ENCODE measurements around the gene TTC8.
A peak's percentile ranks its signal among the peaks of the same experiment; 100 is the strongest.
"Not testable (repeated sequence)": the region's sequence is repeated elsewhere in the genome, so short reads cannot be mapped to it uniquely, and the experiment has no call there.

The TTC8 gene

GRCh38 chr14:88804477-88804876 lies 20.0 kb upstream of the TTC8 start:
- Mint-ChIP-seq H3K27ac (no peak overlapping the region), H3K4me1 (no peaks in the 10 kb centered on the region), H3K9me3 (peaks cover 8 to 15% of the 10 kb centered on the region in 2 donors), H3K27me3 (peaks cover 27% of the 10 kb centered on the region), H3K4me3 (no peak overlapping the region)
- DNase-seq (no peak), ATAC-seq (no peak)

- no peak overlapping the region for H3K4me3 Mint-ChIP-seq
- H3K4me1 Mint-ChIP-seq, result no peaks in the 10 kb centered on the region
- ATAC-seq, result no peak
Measured at GRCh38 chr14:88808359-88808758, 16.1 kb upstream of the TTC8 start.

GRCh38 chr14:88815980-88816379 lies 8.5 kb upstream of the TTC8 start:
- no peak for DNase-seq
- Mint-ChIP-seq H3K27ac (no peak overlapping the region), H3K4me1 (no peaks in the 10 kb centered on the region), H3K27me3 (peaks cover 39% of the 10 kb centered on the region), H3K9me3 (no peaks in the 10 kb centered on the region), H3K4me3 (no peak overlapping the region)
- no peak for ATAC-seq

More at GRCh38 chr14:88808359-88808758, 16.1 kb upstream of the TTC8 start:
- Mint-ChIP-seq H3K9me3 (peaks cover 8 to 15% of the 10 kb centered on the region in 2 donors), H3K27ac (no peak overlapping the region), H3K27me3 (peaks cover 23% of the 10 kb centered on the region)
- DNase-seq, result no peak

- Mint-ChIP-seq H3K27me3 (peaks cover 32% of the 10 kb centered on the region), H3K9me3 (no peaks in the 10 kb centered on the region), H3K4me3 (no peak overlapping the region), H3K4me1 (no peaks in the 10 kb centered on the region), H3K27ac (no peak overlapping the region)
- DNase-seq (no peak), ATAC-seq (no peak)
Measured at GRCh38 chr14:88818018-88818417, 6.4 kb upstream of the TTC8 start.

GRCh38 chr14:88819674-88820073 lies 4.8 kb upstream of the TTC8 start:
- DNase-seq, H3K9me3 Mint-ChIP-seq, H3K4me3 Mint-ChIP-seq, H3K27ac Mint-ChIP-seq, ATAC-seq, H3K4me1 Mint-ChIP-seq: not testable (repeated sequence)
- H3K27me3 Mint-ChIP-seq, result peaks cover 32% of the 10 kb centered on the region

GRCh38 chr14:88821378-88821777 lies 3.1 kb upstream of the TTC8 start:
- H3K4me3 Mint-ChIP-seq, result no peak overlapping the region
- ATAC-seq, result no peak
- peaks cover 8% of the 10 kb centered on the region for H3K4me1 Mint-ChIP-seq
- H3K27me3 Mint-ChIP-seq, result peaks cover 32% of the 10 kb centered on the region
- no peak for DNase-seq
- H3K27ac Mint-ChIP-seq, result no peak overlapping the region
- H3K9me3 Mint-ChIP-seq, result no peaks in the 10 kb centered on the region

- Mint-ChIP-seq H3K27ac (no peak overlapping the region), H3K4me3 (no peak overlapping the region), H3K27me3 (peaks cover 32% of the 10 kb centered on the region), H3K9me3 (no peaks in the 10 kb centered on the region), H3K4me1 (peaks cover 8% of the 10 kb centered on the region)
- ATAC-seq (no peak), DNase-seq (no peak)
Measured at GRCh38 chr14:88821888-88822287, 2.6 kb upstream of the TTC8 start.

GRCh38 chr14:88823968-88824313 lies 510 bp upstream of the TTC8 start:
- peaks cover 16% of the 10 kb centered on the region for H3K27me3 Mint-ChIP-seq
- H3K9me3 Mint-ChIP-seq, result no peaks in the 10 kb centered on the region
- peak; percentile 0 for ATAC-seq
- H3K27ac Mint-ChIP-seq, result peak overlapping the region; percentile 99 to 100
- H3K4me3 Mint-ChIP-seq, result peak overlapping the region; percentile 77 to 99
- DNase-seq, result no peak
- peaks cover 8% of the 10 kb centered on the region for H3K4me1 Mint-ChIP-seq

GRCh38 chr14:88825078-88825458 lies 617 bp downstream of the TTC8 start:
- H3K9me3 Mint-ChIP-seq, result no peaks in the 10 kb centered on the region
- peak overlapping the region in 1 of 2 donors; percentile 61 for H3K27ac Mint-ChIP-seq
- peak overlapping the region; percentile 77 to 99 for H3K4me3 Mint-ChIP-seq
- DNase-seq (no peak), ATAC-seq (no peak)
- peaks cover 5% of the 10 kb centered on the region for H3K27me3 Mint-ChIP-seq
- peaks cover 8% of the 10 kb centered on the region for H3K4me1 Mint-ChIP-seq

GRCh38 chr14:88825503-88825902 lies 1.1 kb downstream of the TTC8 start:
- H3K4me1 Mint-ChIP-seq, result peaks cover 8% of the 10 kb centered on the region
- DNase-seq, result no peak

GRCh38 chr14:88829188-88829587 lies 4.7 kb downstream of the TTC8 start:
- no peaks in the 10 kb centered on the region for H3K9me3 Mint-ChIP-seq
- DNase-seq (no peak), ATAC-seq (no peak)
- peaks cover 7% of the 10 kb centered on the region for H3K27me3 Mint-ChIP-seq
- peaks cover 17% of the 10 kb centered on the region for H3K4me1 Mint-ChIP-seq
- H3K4me3 Mint-ChIP-seq, result no peak overlapping the region
- H3K27ac Mint-ChIP-seq, result peak overlapping the region in 1 of 2 donors; percentile 45

More at GRCh38 chr14:88825503-88825902, 1.1 kb downstream of the TTC8 start:
- ATAC-seq, result no peak
- Mint-ChIP-seq H3K9me3 (no peaks in the 10 kb centered on the region), H3K27me3 (peaks cover under 1% of the 10 kb centered on the region), H3K4me3 (peak overlapping the region; percentile 77 to 99), H3K27ac (peak overlapping the region in 1 of 2 donors; percentile 61)

GRCh38 chr14:88829685-88830302 lies 5.3 kb downstream of the TTC8 start:
- Mint-ChIP-seq H3K4me3 (no peak overlapping the region), H3K27ac (peak overlapping the region in 1 of 2 donors; percentile 45), H3K9me3 (no peaks in the 10 kb centered on the region), H3K4me1 (peaks cover 17% of the 10 kb centered on the region), H3K27me3 (peaks cover 8% of the 10 kb centered on the region)
- DNase-seq (no peak), ATAC-seq (no peak)

GRCh38 chr14:88831284-88831683 lies 6.8 kb downstream of the TTC8 start:
- no peak overlapping the region for H3K27ac Mint-ChIP-seq
- H3K4me3 Mint-ChIP-seq, result no peak overlapping the region
- DNase-seq, result no peak
- H3K27me3 Mint-ChIP-seq, result peaks cover 8% of the 10 kb centered on the region
- ATAC-seq, result peak; percentile 12
- no peaks in the 10 kb centered on the region for H3K9me3 Mint-ChIP-seq
- H3K4me1 Mint-ChIP-seq, result peaks cover 9% of the 10 kb centered on the region

- Mint-ChIP-seq H3K4me1 (peaks cover 9% of the 10 kb centered on the region), H3K4me3 (no peak overlapping the region), H3K9me3 (no peaks in the 10 kb centered on the region)
Measured at GRCh38 chr14:88834883-88835431, 10.5 kb downstream of the TTC8 start.

GRCh38 chr14:88835661-88836060 lies 11.2 kb downstream of the TTC8 start:
- no peak overlapping the region for H3K4me3 Mint-ChIP-seq
- H3K4me1 Mint-ChIP-seq, result peaks cover 9% of the 10 kb centered on the region
- peaks cover 8% of the 10 kb centered on the region for H3K27me3 Mint-ChIP-seq
- no peak overlapping the region for H3K27ac Mint-ChIP-seq
- ATAC-seq (no peak), DNase-seq (no peak)
- H3K9me3 Mint-ChIP-seq, result no peaks in the 10 kb centered on the region

More at GRCh38 chr14:88834883-88835431, 10.5 kb downstream of the TTC8 start:
- Mint-ChIP-seq H3K27me3 (peaks cover 8% of the 10 kb centered on the region), H3K27ac (no peak overlapping the region)
- DNase-seq (no peak), ATAC-seq (no peak)

GRCh38 chr14:88837495-88837894 lies 13.0 kb downstream of the TTC8 start:
- Mint-ChIP-seq H3K27ac (no peak overlapping the region), H3K4me3 (no peak overlapping the region), H3K4me1 (peaks cover under 1% of the 10 kb centered on the region), H3K27me3 (peaks cover 8% of the 10 kb centered on the region), H3K9me3 (no peaks in the 10 kb centered on the region)
- no peak for ATAC-seq
- no peak for DNase-seq

GRCh38 chr14:88838015-88838414 lies 13.6 kb downstream of the TTC8 start:
- no peak for DNase-seq
- H3K4me1 Mint-ChIP-seq, result no peaks in the 10 kb centered on the region
- no peak overlapping the region for H3K27ac Mint-ChIP-seq
- peaks cover 8% of the 10 kb centered on the region for H3K27me3 Mint-ChIP-seq
- no peak for ATAC-seq
- H3K4me3 Mint-ChIP-seq, result no peak overlapping the region
- no peaks in the 10 kb centered on the region for H3K9me3 Mint-ChIP-seq

All from stimulated activated naive CD8-positive, alpha-beta T cell treated with anti-CD3 and anti-CD28 coated beads, Interleukin-15, amount 100 ng/mL, for 72 hours (primary cell).